IPS-NIHi7 (cell line): ENCODE measurements around the gene TADA3.
A peak's percentile ranks its signal among the peaks of the same experiment; 100 is the strongest.

Experiments
- DNase-seq: peaks from one replicate; pipeline ENCODE4 v3.0.0; 2012; ENCODE audit warnings: mixed read lengths; ENCODE audit errors: extremely low spot score

Gene TADA3

GRCh38 chr3:9792405-9793160, at the start of gene TADA3, which contains the start of gene ARPC4:
Gene TADA3, minus strand, starts transcription at chr3:9792473. Its CDS starts 1,007 bp downstream, at chr3:9791466.
Gene ARPC4, plus strand, starts transcription at chr3:9793082. Its CDS starts 40 bp downstream, at chr3:9793122.
- peak; percentile 94 for DNase-seq

- DNase-seq: no peak
Measured at GRCh38 chr3:9841015-9841414, 48.7 kb upstream of the TADA3 start.

- DNase-seq: no peak
Measured at GRCh38 chr3:9838856-9839255, 46.6 kb upstream of the TADA3 start.

- no peak for DNase-seq
Measured at GRCh38 chr3:9837701-9838582, 45.7 kb upstream of the TADA3 start.

- no peak for DNase-seq
Measured at GRCh38 chr3:9834520-9835380, 42.5 kb upstream of the TADA3 start.

GRCh38 chr3:9833078-9833477, 40.8 kb upstream of the TADA3 start:
- no peak for DNase-seq

GRCh38 chr3:9831253-9831652, 39.0 kb upstream of the TADA3 start:
- no peak for DNase-seq

GRCh38 chr3:9828801-9829755, 36.8 kb upstream of the TADA3 start:
- no peak for DNase-seq

GRCh38 chr3:9826815-9827573, 34.7 kb upstream of the TADA3 start:
- DNase-seq: peak; percentile 76

GRCh38 chr3:9825451-9826040, 33.3 kb upstream of the TADA3 start:
- no peak for DNase-seq

- peak; percentile 66 for DNase-seq
Measured at GRCh38 chr3:9820946-9821345, 28.7 kb upstream of the TADA3 start.

- no peak for DNase-seq
Measured at GRCh38 chr3:9820543-9820942, 28.3 kb upstream of the TADA3 start.

GRCh38 chr3:9818666-9819335, 26.5 kb upstream of the TADA3 start:
- no peak for DNase-seq

GRCh38 chr3:9817436-9817835, 25.2 kb upstream of the TADA3 start:
- DNase-seq: no peak

GRCh38 chr3:9815986-9816385, 23.7 kb upstream of the TADA3 start:
- DNase-seq: no peak

- no peak for DNase-seq
Measured at GRCh38 chr3:9812870-9813483, 20.7 kb upstream of the TADA3 start.

- no peak for DNase-seq
Measured at GRCh38 chr3:9810846-9811245, 18.6 kb upstream of the TADA3 start.

- DNase-seq: peak; percentile 59
Measured at GRCh38 chr3:9810433-9810770, 18.1 kb upstream of the TADA3 start.
